HG03571 (cell line): Measurements from ENCODE around the gene PPIL3.
"Not testable (repeated sequence)": the region's sequence is repeated elsewhere in the genome, so short reads cannot be mapped to it uniquely, and the experiment has no call there.

Source experiments
- ATAC-seq: cut with Tn5 transposase; IDR thresholded peaks from one replicate; pipeline ENCODE4 v1.9.1; 2021; ENCODE audit not compliant: unreplicated experiment

PPIL3 gene

DNA sequence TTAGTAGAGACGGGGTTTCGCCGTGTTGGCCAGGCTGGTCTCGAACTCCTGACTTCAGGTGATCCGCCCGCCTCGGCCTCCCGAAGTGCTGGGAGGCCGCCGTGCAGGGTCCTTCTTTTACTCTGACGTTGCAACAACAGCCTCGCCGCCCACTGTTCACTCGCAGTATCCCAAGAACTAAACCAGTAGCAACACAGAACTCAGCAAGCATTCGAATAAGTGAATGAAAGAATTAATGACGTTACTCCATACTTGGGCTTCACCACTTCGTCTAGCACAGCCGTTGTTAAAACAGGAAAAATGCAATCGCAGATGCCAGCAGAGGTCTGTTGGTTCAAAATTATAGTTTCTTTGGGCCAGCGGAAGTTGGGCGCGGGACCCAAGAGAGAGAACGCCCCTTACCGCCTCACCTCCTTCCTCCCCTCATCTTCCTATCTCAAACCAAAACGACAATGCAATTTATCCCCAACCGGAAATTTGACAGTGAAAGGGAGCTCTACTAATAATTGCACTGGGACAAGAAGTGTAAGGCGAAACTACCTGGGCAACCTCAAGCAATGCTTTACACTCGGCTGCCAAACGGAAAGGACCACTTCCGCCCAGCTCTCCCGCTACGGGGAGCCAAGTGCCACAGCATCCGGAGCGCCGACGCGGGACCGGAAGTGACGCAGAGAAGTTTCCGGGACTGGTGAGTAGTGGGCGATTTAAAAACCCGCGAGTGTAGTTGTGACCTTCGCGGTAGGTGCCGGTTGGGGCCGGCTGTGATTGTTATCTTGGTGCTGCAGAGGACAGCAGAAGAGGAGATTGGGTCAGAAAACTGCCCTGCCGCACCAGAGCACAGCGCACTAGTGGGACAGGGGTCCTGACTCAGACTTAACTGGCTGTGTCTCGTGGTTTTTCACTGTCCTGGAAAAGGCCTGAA is at the start of gene PPIL3, which contains the start of gene NIF3L1:
PPIL3 (minus strand) TSS at position 374 of the 922 bp plus-strand sequence. CDS start 1,462 bp downstream, outside the sequence.
NIF3L1 (plus strand) TSS at position 668 of the 922 bp plus-strand sequence. CDS start 2,573 bp downstream, outside the sequence.
- peak; percentile 89 for ATAC-seq

GRCh38 chr2:200930947-200931626 is 42.2 kb upstream of the PPIL3 start:
- ATAC-seq: no peak

GRCh38 chr2:200929334-200930249 is 40.7 kb upstream of the PPIL3 start:
- no peak for ATAC-seq

DNA sequence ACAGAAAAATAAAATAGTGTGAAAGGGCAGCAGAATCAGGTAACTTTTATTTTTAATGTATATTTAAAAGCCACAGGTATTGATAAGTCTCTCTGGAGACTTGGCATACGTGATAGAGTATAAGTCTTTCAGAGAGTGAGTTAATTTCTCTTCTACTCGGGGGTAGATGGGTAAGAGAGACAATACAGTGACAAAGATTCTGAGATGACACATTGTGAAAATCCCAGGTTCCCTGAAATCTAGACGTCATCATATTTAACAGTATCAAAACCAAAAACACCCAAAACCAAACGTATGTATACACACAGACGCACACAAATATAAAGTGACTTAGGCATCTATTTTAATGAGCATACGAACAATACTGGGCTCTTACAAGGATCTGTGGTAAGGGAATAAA is 33.6 kb upstream of the PPIL3 start:
- no peak for ATAC-seq

GRCh38 chr2:200913654-200914053 is 24.8 kb upstream of the PPIL3 start:
- no peak for ATAC-seq

GRCh38 chr2:200909958-200910357 is 21.1 kb upstream of the PPIL3 start:
- ATAC-seq: no peak

GRCh38 chr2:200905618-200906296 is 16.9 kb upstream of the PPIL3 start:
- no peak for ATAC-seq

DNA sequence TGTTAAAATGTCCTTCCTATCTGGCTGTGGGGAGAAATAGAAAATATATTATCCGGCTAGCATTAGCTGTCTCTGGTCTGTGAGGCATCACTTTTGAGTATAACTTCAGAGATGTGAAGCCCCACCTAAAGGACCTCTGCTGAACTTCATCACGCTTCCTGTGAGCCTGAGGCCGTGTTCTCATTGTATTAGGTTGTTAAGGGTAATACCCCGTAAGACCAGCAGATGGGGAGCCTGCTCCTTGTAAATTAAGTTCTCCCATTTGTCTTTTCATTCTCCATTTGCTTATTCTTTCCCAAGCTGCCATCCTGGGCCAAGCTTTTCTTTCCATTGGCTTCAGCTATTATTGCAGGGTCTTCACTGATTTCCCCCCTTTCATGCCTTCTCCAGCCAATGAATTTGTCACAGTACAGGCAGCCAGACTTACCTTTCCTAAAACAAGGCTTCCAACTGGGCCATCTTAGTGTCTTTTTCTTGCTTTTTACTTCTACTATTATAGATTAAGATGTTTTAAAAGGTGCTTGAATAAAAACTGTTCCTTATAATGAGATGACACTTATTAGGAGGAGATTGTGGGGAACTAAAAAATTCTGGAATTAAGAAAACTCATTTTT is 12.7 kb upstream of the PPIL3 start:
- ATAC-seq: peak; percentile 99

DNA sequence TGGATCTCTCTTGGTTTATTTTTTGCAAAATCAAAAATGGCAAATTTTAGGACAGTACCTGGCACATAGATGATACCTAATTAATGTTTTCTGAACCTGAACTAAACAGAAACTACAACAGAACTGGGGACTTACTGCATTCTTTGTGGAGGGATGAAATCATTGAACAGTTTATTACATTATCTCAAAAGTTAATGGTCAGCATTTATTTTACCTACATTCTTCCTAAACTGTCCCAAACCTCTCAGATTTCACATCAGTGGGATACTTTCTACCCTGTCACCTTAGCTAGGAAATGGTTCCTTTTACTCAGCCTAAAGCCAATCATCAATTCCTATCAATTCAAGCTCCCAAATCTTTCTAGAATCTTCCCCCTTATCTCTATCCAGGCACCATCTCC is 10.6 kb upstream of the PPIL3 start:
- ATAC-seq: no peak

DNA sequence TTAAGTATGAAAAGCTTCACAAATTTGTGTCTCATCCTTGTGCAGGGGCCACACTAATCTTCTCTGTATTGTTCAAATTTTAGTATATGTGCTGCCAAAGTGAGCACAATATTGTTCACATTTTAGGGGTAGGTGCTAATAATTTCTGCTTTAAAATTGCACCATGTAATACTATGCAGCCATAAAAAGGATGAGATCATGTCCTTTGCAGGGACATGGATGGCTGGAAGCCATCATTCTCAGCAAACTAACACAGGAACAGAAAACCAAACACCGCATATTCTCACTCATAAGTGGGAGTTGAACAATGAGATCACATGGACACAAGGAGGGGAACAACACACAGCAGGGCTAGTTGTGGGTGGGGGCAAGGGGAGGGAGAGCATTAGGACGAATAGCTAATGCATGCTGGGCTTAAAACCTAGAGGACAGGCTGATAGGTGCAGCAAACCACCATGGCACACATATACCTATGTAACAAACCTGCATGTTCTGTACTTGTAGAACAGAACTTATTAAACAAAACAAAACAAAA is 7.1 kb downstream of the PPIL3 start:
- ATAC-seq: not testable (repeated sequence)

DNA sequence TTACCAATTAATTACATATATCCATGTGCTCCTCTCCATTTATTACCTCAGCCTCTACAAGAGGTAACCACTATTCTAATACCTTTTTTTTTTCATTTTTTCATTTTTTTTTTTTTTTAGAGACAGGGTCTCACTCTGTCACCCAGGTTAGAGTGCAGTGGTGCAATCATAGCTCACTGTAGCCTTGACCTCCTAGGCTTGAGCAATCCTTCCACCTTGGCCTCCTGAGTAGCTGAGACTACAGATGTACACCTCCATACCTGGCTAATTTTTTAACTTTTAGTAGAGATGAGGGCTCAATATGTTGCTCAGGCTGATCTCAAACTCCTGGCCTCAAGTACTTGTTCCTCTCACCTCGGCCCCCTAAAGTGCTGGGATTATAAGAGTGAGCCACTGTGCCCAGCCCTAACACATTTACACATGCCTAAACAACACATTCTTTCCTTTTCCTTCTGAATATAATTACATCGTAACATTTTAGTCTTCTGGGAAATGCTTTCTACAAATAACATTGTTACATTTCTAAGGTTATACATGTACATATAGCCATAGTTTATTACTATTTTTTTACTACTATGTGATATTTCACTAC is 10.5 kb downstream of the PPIL3 start:
- no peak for ATAC-seq

DNA sequence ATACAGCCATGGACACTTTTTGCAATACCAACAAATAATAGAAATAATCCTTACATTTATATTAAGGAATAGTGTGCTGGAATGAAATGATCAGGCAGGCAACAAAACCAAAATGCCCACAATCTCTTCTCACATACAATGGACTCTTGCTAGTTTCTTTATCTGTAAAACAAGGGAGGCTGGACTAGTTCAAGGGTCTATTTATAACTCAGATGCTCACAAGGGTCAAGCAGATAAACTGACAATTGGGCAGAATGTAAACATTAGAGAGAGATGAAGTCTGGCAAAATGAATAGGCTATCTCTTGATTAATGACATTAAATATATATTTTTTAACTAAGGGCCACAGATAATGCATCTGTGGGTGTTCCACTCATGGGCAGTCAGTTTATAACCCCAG is 11.4 kb downstream of the PPIL3 start:
- no peak for ATAC-seq

- ATAC-seq: no peak
Observed at GRCh38 chr2:200873560-200873959, 15.3 kb downstream of the PPIL3 start.

GRCh38 chr2:200871151-200871550 is 17.7 kb downstream of the PPIL3 start:
- ATAC-seq: no peak

DNA sequence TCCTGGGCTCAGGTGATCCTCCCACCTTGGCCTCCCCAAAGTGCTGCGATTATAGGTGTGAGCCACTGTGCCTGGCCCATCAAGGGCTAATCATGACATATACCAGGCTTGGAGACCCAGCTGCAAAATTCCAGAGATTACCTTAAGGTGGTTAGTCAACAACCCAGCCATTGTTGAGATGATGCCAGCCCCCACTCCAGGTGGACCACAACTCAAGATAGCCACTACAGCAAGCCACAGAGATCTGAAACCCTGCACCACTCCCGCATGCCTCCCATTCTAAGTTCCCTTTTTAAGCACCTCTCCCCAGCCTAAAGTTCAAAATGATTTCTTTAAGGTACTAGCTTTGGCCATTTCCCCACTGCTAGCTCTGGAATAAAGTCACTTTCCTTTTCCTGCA is 19.9 kb downstream of the PPIL3 start:
- no peak for ATAC-seq

- ATAC-seq: peak; percentile 85
Observed at GRCh38 chr2:200864176-200865034, 24.5 kb downstream of the PPIL3 start, which contains the start of gene CLK1. Gene CLK1, minus strand, starts transcription at chr2:200864658. Its CDS starts 2,796 bp downstream, at chr2:200861862.

GRCh38 chr2:200863782-200864175 is 25.1 kb downstream of the PPIL3 start:
- ATAC-seq: peak; percentile 5

- ATAC-seq: no peak
Observed at GRCh38 chr2:200862532-200863000, 26.3 kb downstream of the PPIL3 start.
